Gastroesophageal sphincter (tissue), 4 donors: ENCODE data around the gene TEX29. TPM values are rescaled to one million over a fixed set of nuclear protein-coding genes. Genes with fewer than 3 reads are reported as not detected.

Experiments
- total RNA-seq, 4 donors: library from RNA; depleted of rRNA; stranded (reverse); fragments of >200 nt; gene quantifications; one replicate each; pipeline ENCODE4 v1.1.0, GENCODE V29; 2016

TEX29 gene
- total RNA-seq, 4 donors from 2014 or later, result 1.9 TPM; not detected in 3

Other genes with a start within 250 kb of the TEX29 start
- gene ARHGEF7, start 205.3 kb upstream of the TEX29 start, total RNA-seq, result 10 to 100 TPM; 23.3 to 78.6 (median 47.2) TPM